CD4-positive, alpha-beta T cell treated with Interleukin-12 subunit alpha and Interleukin-12 subunit beta, for 1 hour (primary cell): ENCODE measurements around the gene CENPO.

Source experiments
- DNase-seq: peaks from one replicate; pipeline ENCODE4 v3.0.0-alpha.2; 2020

Gene CENPO, protein sequence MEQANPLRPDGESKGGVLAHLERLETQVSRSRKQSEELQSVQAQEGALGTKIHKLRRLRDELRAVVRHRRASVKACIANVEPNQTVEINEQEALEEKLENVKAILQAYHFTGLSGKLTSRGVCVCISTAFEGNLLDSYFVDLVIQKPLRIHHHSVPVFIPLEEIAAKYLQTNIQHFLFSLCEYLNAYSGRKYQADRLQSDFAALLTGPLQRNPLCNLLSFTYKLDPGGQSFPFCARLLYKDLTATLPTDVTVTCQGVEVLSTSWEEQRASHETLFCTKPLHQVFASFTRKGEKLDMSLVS

DNA sequence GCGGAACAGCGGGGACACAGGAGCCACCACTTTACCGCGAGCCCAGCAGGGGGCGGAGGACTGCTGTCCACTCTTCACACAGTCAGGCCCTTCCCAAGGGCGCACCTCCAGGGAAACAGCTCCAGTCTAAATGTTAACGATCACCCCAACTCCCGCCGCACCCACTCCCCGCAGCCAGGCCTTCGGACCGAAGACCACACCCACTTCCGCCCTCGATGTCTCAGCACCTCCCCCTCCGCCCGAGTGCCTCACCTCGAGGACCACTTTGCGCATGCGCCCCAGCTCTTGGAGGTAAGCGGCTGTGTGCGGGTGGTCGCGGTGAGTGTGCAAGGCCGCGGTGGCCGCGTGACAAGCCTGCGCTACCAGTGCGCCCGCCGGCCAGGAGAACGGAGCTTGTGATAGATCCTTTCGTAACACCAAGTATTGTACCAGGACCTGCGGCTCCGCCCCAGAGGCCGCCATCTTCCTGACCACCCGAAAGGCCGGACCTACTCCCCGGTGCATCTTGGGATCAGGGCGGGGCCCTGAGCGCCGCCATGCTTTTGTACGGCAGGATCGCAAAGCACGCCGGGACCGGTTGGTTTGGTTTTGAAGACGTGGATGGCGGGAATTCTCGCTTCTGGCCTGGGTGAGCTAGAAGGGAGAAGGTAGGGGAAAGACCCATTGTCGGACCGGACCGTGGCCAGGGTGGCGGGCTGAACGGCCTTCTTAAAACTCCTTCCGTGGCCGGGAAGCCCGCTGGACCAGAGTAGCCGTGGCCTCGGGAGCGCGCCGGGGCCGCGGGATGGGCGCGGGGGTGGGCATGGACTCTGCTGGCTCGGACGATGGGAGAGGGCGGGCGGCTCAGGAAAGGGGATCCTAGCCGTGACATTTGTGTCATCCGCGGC, at the start of gene CENPO, which contains the start of gene PTRHD1:
Gene CENPO, plus strand, starts transcription at position 552 of the 887 bp plus-strand sequence. CDS start 495 bp downstream, outside the sequence.
Gene PTRHD1, minus strand, starts transcription at position 518 of the 887 bp plus-strand sequence. Its CDS starts 14 bp downstream, at position 504.
- peak; percentile 95 for DNase-seq

DNA sequence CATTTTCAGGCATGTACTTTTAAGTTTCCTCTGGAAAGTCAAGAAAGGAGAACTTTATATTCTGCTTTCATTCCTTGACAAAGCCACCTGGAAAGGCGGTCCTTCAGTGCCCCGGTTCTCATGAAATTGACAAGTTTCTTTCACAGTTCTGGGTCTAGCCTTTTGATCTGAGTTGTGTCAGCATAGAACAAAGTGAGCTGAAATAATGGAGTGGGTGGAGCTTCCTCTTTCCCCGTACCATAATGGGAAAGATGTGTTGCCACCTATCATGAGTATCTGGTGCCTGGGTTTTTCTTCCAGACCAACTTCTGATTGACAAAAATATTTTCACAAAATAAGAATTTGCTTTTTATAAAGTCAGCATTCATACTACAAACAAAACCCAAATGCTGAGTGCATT, 49.3 kb upstream of the CENPO start:
- DNase-seq: peak; percentile 14

- no peak for DNase-seq
Observed at GRCh38 chr2:24744356-24744755, 48.9 kb upstream of the CENPO start.

DNA sequence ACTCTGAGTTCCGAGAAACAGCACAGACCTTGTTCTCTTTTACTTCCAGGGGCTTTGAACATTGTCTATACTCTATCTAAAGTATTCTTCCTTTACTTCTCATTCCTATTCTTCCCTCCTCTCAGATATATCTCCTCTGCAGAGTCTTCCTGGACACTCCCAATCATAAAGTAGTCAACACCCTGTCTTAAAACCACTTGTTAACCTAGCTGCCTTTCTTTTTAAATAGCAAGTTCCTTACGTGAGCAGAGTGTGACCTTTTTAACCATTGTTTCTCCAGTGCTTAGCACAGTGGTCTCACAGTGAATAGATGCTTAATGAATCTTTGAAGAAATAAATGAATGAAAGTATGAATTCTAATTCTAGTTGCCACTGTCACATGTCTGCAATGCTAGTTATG, 47.4 kb upstream of the CENPO start:
- DNase-seq: no peak

GRCh38 chr2:24747299-24747698, 45.9 kb upstream of the CENPO start:
- DNase-seq: no peak

GRCh38 chr2:24749069-24749691, 44.0 kb upstream of the CENPO start:
- no peak for DNase-seq

GRCh38 chr2:24754985-24755705, 38.1 kb upstream of the CENPO start:
- DNase-seq: no peak

DNA sequence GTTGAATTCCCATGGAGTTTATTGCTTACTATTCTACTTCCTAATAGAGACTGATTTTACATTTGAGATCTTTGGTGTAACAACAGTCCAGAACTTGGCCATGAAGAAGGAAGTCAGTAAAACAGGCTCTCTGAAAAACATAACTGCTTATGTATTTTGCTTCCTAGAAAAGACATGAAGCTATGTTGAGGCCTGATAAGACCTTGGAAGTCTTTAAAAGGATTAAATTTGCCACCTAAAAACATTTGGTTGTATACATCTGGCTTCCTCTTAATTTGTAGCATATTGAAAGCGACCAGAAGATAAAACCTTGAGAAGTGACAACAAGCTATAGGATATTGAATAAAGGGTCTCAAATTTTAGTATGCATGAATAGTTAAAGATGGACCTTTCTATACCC, 36.4 kb upstream of the CENPO start:
- no peak for DNase-seq

GRCh38 chr2:24761866-24762265, 31.4 kb upstream of the CENPO start:
- DNase-seq: no peak

DNA sequence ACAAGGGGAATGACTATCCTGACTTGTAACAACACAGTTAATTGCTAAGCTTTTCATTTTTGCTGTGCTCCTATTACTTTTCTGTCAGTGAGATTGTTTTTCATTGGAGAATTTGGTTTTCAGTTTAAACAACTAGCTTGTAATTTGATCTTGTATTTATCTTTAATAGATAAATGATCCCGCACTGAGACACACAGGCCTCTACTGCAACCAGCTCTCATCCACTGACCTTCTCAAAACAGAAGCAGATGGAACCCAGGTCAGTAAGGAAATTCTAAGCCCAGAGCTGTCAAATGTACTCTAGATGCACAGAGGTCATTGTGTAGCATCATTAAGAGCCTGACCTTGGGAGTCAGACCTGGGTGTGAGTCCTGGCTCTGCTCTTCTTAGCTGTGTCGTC, 30.7 kb upstream of the CENPO start:
- no peak for DNase-seq

DNA sequence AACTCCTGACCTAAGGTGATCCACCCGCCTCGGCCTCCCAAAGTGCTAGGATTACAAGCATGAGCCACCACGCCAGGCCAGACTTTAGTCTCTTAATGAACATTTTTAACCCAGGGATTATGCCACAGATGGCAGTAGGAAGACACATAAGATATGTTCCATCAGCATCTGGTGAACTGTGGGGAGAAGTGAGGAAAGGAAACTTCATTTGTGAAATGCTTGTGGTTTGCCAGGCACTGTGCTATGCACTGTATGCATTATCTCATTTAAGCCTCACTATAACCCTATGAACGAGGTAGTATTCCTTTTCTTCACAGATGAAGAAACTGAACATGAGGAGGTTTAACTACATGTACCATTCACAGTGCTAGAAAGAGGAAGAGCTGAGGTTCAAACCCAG, 29.4 kb upstream of the CENPO start:
- DNase-seq: no peak

DNA sequence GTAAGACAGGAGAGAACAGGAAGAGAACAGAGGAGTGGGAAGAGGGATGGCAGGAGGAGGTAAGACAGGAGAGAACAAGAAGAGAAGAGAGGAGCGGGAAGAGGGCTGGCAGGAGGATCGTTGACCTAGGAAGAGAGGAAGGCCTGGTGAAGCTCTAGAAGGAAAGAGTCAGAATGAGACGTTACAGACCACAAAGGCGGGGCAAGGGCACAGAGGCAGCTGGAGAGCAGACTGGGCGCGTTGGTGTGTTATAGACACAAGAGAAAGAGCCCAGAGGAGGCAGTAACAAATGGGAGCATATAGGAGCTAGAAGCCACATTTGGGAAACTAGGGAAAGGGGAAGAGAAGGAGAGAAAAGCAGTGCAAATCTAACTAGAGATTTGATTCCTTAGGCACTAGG, 26.6 kb upstream of the CENPO start:
- DNase-seq: no peak

- DNase-seq: no peak
Observed at GRCh38 chr2:24768013-24768412, 25.2 kb upstream of the CENPO start.

GRCh38 chr2:24768601-24769000, 24.6 kb upstream of the CENPO start:
- no peak for DNase-seq

GRCh38 chr2:24771061-24771460, 22.2 kb upstream of the CENPO start:
- DNase-seq: no peak

DNA sequence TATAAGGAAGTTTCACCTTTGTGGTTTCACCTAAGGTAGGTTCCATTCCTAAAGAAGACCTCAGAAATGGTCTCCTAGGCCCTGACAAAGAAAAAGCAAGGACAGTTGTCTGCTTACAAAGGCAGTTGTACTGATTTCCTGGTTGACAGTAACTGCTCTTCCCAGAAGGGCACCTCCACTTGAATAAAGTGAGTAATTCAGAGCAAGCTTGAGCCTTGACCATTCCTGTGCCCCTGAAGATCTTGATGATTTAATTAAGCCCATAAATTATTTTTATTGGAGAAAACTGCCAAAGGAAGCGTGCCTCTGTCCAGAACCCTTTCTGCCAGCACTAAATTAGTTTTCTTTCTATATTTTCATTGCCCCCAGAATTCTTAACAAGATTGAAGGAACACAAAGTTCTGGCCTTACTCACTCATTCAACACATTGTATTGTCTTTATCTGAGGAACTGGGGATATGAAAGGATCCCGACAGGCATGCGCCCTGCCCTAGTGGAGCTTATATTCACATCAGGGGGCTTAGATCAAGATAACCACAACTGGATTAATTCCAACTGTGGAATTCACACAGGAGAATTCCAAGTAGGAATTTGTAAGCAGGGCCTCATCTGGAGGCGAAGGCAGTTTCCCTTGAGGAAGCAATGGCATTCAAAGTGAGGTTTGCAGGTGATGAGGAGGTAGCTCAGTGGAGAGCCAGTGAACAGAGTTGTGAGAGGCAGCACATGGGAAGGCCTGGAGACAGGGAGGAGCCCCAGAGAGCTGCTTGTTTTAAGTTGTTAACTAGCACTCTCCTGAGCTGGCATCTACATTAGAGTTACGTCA, 21.2 kb upstream of the CENPO start:
- no peak for DNase-seq

DNA sequence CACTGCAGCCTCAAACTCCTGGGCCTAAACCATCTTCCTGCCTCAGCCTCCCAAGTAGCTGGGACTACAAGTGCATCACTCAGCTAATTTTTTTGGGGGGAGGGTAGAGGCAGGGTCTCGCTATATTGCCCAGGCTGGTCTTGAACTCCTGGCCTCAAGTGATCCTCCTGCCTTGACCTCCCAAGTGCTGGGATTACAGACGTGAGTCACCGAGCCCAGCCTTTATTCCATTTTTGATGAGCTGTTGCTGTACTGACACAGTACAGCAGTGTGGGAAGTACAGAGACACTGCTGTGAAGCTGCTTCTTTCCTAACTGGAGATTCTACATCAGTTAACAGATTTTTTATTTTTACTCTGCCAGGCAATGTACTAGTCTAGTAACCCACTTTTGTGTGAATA, 18.9 kb upstream of the CENPO start:
- DNase-seq: no peak

GRCh38 chr2:24779116-24779515, 14.1 kb upstream of the CENPO start:
- no peak for DNase-seq

DNA sequence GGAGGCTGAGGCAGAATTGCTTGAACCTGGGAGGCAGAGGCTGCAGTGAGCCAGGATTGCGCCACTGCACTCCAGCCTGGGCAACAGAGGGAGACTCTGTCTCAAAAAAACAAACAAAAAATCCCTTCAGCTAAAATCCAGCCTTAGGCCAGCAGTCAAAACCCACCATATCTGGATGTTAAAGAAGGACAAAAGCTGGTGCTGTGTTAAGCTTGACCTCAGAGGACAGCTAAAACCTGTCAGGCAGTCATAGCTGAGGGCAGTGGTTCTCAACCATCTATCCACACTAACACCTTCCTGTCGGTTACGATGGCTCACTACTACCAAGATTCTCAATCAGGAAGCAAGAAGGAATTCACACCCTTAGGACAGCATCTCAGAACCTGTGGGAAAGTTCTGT, 9.6 kb upstream of the CENPO start:
- no peak for DNase-seq

GRCh38 chr2:24785671-24786321, 7.4 kb upstream of the CENPO start:
- no peak for DNase-seq

DNA sequence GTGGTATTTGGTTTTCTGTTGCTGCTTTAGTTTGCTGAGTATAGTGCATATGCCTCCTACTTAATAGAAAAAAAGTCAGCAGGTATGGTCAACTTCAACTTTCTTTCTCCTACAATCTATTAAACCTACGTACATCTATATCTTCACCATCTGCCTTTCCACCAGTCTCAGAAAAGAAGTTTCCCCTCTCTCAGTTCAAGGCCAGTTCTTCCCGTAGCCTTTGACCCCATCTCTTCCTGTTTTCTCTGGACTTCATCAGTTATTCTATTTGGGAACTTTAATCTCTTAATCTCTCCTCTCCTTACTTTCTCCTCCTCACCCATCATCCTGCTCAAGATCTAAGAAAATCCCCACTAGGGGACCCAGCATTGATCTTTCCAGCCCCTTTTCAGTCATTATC, 5.7 kb upstream of the CENPO start:
- no peak for DNase-seq

DNA sequence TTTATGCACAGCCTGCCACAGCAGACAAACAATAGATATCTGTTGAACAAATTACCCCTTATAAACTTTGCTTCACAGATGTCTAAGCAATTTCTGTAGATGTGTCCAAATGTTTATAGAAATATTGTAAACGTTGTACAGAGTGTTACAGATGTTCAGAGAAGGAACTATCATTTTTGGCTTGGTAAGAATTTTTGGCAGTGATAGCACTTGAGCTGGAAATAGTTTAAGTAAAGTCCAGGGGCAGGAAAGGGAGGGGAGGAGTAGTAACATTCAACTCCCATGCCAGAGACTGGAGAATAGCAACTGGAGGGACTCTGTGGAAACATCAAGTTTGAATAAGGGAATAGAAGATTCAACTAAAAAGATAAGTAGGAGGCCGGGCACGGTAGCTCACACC, 4.4 kb upstream of the CENPO start:
- no peak for DNase-seq
